CD4-positive, alpha-beta T cell treated with Interleukin-17A for 4 hours (primary cell): ENCODE data around the gene HNRNPM.

Experiments used
- DNase-seq: peaks from one replicate; pipeline ENCODE4 v3.0.0-alpha.2; 2020; ENCODE audit warnings: mixed read lengths

HNRNPM gene

GRCh38 chr19:8489561-8490394, 45.0 kb downstream of the HNRNPM start:
- no peak for DNase-seq

- DNase-seq, result no peak
Observed at GRCh38 chr19:8490395-8490760, 45.6 kb downstream of the HNRNPM start.

- DNase-seq, result no peak
Observed at GRCh38 chr19:8490873-8491272, 46.1 kb downstream of the HNRNPM start.

DNA sequence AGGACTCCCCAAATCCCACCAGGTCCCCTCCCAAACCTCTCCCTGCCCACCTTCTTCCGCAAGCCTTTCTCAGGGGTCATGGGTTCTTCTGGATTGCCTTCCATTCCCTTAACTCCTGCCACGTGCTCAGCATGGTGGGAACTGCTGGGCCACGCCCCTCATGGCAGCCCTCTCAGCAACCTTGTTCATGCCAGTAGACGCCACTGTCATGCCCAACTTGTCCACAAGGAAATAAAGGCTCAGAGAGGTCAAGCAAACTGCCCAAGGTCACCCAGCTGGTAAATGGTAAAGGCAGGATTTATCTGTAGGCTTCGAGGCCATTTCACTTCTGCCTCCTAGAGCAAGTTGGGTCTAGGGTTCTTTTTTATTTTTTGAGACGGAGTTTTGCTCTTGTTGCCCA, 46.8 kb downstream of the HNRNPM start:
- DNase-seq, result no peak

DNA sequence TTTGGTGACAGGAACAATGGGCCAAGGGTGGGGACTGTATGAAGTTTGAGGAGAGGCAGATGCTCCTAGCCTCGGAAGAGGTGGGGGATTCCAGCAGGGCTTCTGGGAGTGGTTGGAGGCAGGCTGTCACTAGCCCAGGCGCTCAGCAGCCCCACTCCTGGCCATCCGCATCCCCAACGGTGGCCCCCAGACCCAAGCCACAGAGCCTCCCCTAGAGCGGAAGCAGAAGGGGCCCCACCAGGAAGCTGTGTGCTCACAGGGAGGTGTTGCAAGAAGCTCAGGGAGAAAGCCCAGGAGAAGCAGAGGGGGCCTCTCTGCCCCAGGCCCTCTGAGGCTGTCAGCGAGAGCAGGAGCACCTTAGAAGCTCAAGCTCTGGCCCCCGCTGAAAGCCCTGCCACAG, 49.4 kb downstream of the HNRNPM start:
- peak; percentile 43 for DNase-seq

DNA sequence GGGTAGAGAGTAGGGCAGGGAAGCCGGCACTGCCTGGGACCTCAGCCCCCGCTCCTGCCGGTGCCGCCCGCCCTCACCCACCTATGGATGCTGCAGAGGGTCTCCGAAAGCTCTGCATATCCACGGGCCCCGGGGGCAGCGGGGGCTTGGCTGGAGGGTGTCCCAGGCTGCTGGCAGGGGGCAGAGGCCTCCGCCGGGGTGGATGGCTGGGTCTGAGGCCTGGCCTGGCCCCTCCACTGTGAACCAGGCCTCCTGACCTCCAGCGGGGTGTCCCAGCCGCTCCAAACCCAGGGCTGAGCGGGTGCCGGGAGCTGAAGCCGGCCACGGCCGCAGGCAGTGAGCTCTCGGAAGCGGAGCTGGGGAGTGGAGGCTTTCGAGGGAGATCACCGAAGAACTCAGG, 53.5 kb downstream of the HNRNPM start:
- DNase-seq, result no peak

DNA sequence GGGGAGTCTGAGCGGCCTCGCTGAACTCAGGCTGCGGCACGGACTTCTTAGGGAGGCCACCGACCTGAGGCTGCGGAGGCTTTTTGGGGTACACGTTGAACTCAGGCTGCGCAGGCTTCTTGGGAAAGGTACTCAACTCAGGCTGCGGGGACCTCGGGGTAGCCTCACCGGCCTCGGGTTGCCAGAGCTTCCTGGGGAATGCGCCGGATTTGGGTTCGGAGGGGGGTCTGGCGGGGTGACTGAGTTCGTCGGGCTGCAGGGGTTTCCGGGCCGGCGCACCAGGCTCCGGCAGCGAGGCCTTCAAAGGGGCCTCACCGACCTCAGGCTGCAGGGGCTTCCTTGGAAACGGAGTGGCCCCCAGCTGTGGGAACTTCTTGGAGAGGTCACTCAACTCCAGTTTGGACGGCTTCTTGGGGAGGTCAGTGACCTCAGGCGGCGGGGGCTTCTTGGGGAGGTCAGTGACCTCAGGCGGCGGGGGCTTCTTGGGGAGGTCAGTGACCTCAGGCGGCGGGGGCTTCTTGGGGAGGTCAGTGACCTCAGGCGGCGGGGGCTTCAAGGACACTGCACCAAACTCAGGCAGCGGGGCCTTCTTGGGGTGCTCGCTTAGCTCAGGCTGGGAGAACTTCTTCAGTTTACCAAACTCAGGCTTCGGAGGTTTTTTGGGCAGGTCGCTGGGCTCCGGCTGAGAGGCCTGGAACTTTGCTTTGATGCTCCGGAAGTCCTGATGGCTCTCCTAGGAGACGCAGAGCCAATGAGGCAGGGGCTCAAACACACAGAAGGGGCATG, 54.5 kb downstream of the HNRNPM start:
- no peak for DNase-seq

DNA sequence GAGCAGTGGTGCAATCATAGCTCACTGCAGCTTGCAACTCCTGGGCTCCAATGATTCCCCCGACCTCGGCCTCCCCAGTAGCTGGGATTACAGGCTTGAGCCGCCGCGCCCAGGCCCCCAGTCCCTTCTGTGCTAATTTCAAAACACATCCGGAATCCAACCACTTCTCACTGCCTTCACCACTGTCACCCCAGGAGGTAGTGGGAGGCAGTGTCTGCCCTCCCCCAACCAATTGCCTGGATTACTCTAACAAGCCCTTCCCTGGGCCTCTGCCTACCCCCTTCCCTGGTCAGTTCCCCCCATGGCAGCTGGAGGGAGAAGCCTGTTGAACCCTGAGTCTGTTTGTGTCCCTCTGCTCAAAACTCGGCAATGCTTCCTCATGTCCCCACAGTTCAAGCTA, 55.4 kb downstream of the HNRNPM start:
- DNase-seq, result no peak

- no peak for DNase-seq
Observed at GRCh38 chr19:8501516-8501915, 56.7 kb downstream of the HNRNPM start.

DNA sequence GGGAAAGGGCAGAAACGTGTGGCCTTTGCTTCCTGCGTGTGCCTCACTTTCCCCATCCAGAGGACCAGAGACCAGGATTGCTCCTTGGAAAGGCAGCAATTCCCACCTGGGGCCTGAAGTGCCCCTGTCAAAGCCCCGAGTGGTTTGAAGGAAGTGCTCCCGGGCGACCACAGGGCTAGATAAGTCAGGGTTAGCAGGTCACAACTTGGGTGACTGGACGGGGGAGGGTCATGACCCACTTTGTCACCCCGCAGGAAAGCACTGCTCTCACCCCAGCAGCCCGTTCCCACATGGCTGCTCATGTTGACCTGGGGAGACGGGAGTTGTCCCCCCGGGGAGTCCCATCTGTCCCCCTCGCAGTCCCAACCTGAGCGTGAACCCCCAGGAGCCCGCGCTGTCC, 57.2 kb downstream of the HNRNPM start:
- no peak for DNase-seq

DNA sequence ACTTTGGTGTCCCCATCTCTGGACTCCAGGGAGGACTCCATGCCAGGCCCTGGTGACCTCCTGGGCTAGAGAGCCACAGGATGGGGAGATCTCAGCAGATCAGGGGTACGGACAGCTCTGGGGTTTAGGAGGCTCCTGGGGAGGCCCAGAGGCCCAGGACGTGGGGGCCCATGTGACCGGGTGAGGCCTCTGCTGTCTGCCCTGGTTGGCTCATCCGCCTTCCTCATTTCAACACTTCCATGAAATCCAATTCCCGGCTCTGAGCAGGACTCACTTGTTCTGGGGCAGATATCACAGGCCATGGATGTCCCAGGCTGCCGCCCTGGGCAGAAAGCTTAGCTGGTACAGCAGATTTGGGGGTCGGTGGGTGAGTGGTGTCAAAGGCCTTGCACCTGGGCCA, 58.7 kb downstream of the HNRNPM start:
- no peak for DNase-seq

DNA sequence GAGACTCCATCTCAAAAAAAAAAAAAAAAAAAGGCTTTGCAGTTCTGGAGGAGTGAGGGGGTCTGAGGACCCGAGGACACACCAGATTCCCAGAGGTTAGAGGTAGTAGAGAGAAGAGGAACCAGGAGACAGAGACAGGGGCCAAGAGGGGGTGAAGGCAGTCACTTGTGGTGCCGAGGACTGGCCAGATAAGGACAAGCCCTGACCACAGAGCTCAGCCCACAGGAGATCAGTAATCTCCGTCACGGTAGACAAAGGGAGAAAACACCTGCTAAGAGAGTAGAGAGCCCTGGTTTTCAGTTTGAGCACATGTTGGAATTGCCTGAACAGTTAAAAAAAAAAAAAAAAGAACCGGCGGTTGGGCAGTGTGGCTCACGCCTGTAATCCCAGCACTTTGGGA, 59.4 kb downstream of the HNRNPM start:
- DNase-seq, result no peak

DNA sequence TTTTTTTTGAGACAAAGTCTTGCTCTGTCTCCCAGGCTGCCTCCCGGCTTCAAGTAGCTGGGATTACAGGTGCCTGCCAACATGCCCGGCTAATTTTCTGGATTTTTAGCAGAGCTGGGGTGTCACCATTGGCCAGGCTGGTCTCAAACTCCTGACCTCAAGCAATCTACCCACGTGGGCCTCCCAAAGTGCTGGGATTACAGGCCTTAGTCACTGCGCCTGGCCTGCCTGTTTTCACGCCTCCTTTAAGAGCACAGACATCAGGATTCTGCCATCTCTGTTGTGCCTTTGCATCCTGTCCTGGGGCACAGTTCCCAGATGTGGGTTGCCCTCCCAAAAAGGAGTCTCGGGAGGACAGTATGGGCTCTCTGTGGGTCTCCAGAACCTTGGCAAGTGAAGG, 60.1 kb downstream of the HNRNPM start:
- no peak for DNase-seq

GRCh38 chr19:8505680-8506401, 61.1 kb downstream of the HNRNPM start:
- peak; percentile 87 for DNase-seq

DNA sequence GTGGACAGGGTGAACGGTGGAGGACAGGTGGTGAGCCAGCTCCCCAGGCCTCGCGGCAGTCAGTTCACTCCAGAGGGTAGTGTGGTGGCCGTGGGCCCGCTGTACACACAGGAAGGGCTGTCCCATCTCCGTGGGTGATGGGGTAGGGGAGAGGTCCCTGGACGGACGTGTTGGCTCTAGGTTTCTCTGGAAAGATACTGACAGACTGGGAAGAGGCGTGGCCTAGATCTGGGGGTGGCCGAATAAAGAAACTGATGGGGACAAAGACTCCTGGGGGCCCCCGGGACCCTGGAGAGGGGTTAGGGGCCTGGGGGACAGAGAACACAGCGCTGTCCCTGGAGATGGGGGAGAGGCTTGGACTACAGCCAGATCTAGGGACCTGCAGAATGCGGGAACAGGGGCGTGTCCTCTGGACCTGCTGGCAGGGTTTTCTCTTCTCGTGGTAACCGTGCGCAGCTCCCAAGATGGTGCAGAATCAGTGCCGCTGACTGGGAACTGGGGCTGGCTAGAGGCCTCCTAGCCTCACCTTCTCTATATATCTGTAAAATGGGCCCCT, 61.7 kb downstream of the HNRNPM start:
- no peak for DNase-seq

GRCh38 chr19:8510589-8511115, 65.9 kb downstream of the HNRNPM start:
- no peak for DNase-seq

DNA sequence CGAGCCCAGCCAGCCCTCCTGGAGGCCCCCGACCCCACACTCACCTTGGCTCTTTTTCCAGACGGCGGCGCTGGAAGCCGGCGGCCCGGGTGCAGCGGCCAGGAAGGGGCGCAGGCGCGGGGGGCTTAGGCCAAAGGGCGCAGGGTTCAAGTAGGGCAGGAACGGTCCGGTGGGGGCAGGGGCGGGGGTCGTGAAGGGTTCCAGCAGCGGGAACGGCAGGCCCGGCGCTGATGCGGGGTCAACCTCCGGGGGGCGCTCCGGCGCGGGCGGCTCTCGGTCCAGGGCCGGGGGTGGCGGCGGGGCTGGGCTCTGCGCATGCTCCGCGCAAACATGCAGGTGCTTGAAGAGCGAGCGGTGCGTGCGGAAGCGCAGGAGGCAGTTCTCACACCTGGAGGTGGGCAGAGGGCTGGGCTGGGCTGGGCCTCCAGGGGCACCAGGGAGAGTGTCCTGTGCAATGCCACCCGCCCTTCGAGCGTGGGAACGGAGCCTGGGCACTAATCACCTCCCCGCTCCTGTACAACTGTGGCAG, 66.9 kb downstream of the HNRNPM start:
- DNase-seq, result no peak

- no peak for DNase-seq
Observed at GRCh38 chr19:8512115-8512967, 67.6 kb downstream of the HNRNPM start.

DNA sequence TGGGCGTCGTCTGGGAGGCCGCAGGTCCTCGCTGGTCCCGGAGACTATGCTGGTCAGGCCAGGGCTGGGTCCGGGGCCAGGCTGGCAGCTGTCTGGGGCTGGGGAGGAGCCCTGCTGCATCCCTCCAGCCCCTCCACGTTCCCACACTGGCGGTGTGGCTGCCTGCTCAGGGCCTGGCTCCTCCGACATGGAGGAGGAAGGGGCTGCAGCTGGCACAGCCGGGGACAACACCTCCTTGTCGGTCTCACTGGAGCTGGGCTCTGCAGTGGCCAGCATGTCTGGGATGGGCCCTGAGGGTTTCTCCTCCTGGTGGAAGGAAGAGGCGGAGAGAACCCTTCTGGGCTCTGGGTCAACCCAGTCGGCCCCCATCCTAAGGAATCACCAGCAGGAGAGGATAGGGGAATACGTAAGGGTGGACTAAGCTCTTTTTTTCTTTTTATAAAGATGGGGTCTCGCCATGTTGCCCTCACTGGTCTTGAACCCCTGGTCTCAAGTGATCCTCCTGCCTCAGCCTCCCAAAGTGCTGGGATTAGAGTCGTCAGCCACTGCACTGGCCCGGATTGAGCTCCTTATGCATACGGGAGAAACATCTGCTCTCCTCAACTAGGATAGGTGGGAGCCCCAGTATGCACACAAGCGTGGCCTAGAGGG, 68.4 kb downstream of the HNRNPM start:
- no peak for DNase-seq

GRCh38 chr19:8513687-8514504, 69.1 kb downstream of the HNRNPM start, which contains the start of gene ZNF414:
ZNF414 (minus strand) TSS chr19:8514167; CDS start chr19:8514046, 121 bp downstream.
- peak; percentile 99 for DNase-seq
